ENCODE data around the gene ADAM22. TPM values are rescaled to one million over a fixed set of nuclear protein-coding genes. Genes with fewer than 3 reads are reported as not detected.

The ADAM22 gene
- total and polyA plus RNA-seq, 10 of the 15 experiments (the other 5 are each of a cell fraction or from before 2014, with no cell fraction given) = 1.4 to 24.5 (median 7.6) TPM

DNA sequence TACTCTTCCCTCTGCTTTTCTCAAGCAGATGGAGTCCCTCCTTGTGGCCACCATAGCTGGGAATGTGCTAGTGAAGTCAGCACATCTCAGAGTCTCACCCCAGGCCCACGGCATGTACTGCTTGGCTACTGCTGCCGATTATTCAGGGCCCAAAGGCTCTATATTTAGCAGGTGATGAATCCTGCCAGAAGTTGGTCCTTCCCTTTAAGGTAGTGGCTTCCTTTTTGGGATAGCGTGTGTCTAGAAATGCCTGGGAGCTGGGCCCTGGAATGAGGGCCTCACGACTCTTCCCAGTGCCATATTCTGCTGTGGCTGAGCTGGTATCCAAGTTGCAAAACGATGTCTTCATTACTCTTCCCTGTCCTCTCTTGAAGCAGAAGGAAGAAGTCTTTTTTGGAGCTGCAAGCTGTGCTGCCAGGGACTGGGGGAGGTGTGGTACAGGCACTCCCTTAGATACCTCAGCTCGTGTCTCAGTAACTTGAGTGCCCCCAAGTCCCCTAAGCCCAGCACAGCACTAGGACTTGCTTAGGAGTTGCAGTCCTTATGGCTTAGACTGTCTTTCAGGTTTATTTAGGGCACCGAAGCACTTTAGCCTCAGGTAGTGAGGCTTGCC is 100.1 kb downstream of the ADAM22 start:
- 78% methylated on average over 7 of the region's 7 CpGs for WGBS (ENCODE audit: insufficient coverage, insufficient replicate concordance, low lambda C conversion rate, missing lambda C conversion rate)
- Histone ChIP-seq H4K20me1 (ENCODE audit: control insufficient read depth, insufficient read depth) (no peaks in the 10 kb centered on the region), H3K27me3 (replicated peaks in 1 of 2; ENCODE audit: control insufficient read depth in 2 of 2, insufficient read depth in 2 of 2, low read length in 1 of 2) (no peaks in the 10 kb centered on the region), H2AFZ (ENCODE audit: control insufficient read depth, low read depth, low read length) (no peak overlapping the region), H3K36me3 (ENCODE audit: control insufficient read depth in 2 of 2, insufficient read depth in 2 of 2, low read length in 1 of 2) (no peaks in the 10 kb centered on the region; a peak in 2 of 4 replicates), H3K27ac (ENCODE audit: control insufficient read depth, insufficient read depth) (no peak overlapping the region), H3K4me3 (no peak overlapping the region), H3K4me1 (ENCODE audit: control insufficient read depth, insufficient read depth, low read length) (no peaks in the 10 kb centered on the region), H3K9me3 (replicated peaks; ENCODE audit: control insufficient read depth, insufficient read depth, low read length) (peaks cover 17% of the 10 kb centered on the region), H3K4me2 (ENCODE audit: control insufficient read depth, insufficient read depth) (no peak overlapping the region), H3K79me2 (ENCODE audit: control insufficient read depth, insufficient read depth, low read length) (no peaks in the 10 kb centered on the region), H3K9ac (ENCODE audit: control insufficient read depth, insufficient read depth, low read length) (no peak overlapping the region)
- TF ChIP-seq BCL11A (IDR thresholded peaks at IDR 0.05; ENCODE audit: low read depth, low read length) = no peak
- no peak for TF ChIP-seq SMC3 (IDR thresholded peaks at IDR 0.05; ENCODE audit: borderline replicate concordance, low read length)
- no peak for TF ChIP-seq POLR2AphosphoS5 (IDR thresholded peaks at IDR 0.05; ENCODE audit: low read length)
- TF ChIP-seq FOXK2 (IDR thresholded peaks at IDR 0.05) = no peak
- TF ChIP-seq SREBF1 (IDR thresholded peaks at IDR 0.05; ENCODE audit: low read length) = no peak
- TF ChIP-seq POLR2A (IDR thresholded peaks at IDR 0.05; ENCODE audit: low read depth, low read length) = no peak
- no peak for TF ChIP-seq MXI1 (IDR thresholded peaks at IDR 0.05; ENCODE audit: low read depth, low read length)
- TF ChIP-seq BMI1 (IDR thresholded peaks at IDR 0.05; ENCODE audit: borderline replicate concordance) = no peak
- no TSS peak for BruUV-seq (replicated peaks)
- DNase-seq (ENCODE audit: low read depth, low spot score) = no peak
- in situ Hi-C loops (cut with MboI) (no loop called here), intact Hi-C loops (cut with micrococcal nuclease; ENCODE audit: unreplicated experiment) (no loop called here)
- no peak for FAIRE-seq
- ChIA-PET RAD21 (ENCODE audit: unreplicated experiment) (no interaction called here), SMC1A (ENCODE audit: uncharacterized antibody, unreplicated experiment) (interaction anchor here (0.8 to 1.8 kb wide), 2 partner anchors 8 to 55 kb away, joined by 3 read pairs; no protein-coding TSS in a partner anchor), POLR2A (interaction anchor here (0.9 kb wide), 1 partner anchor 8 kb away, joined by 3 read pairs; no protein-coding TSS in a partner anchor), CTCF (interaction anchor here (0.8 kb wide), 1 partner anchor 8 kb away, joined by 4 read pairs; no protein-coding TSS in a partner anchor)
- no peak for ATAC-seq

DNA sequence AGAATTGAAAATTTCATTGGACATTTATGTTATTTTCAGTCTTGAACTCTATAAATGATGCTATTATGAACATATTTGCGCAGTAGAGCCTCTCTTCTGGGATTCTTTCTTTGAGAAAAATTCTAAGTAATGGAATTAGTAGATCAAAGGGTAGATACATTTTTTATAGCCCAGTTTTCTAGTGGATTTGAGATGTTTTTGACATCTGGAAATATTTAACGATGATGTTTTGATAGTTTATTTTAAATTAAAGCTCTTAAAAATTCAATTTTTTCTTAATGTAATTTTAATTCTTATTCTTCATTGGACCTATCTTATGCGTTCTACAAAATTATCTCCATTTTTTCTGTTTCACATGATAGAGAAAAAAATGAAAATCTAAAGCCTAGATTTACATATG is 103.0 kb downstream of the ADAM22 start:
- H3K9me3 ChIP-seq (replicated peaks; ENCODE audit: control insufficient read depth, insufficient read depth, low read length) = peaks cover 4% of the 10 kb centered on the region; the same call in 1 of the 3 replicates
- H3K4me3 ChIP-seq = no peak overlapping the region
- ChIA-PET CTCF (interaction anchor here (1.0 to 1.4 kb wide), 3 partner anchors 70 to 103 kb away, joined by 3 read pairs; partner anchors contain the start of gene ADAM22), POLR2A (interaction anchor here (1.6 kb wide), 1 partner anchor 93 kb away, joined by 4 read pairs; no protein-coding TSS in a partner anchor), SMC1A (ENCODE audit: uncharacterized antibody, unreplicated experiment) (interaction anchor here (0.9 to 1.6 kb wide), 7 partner anchors 9 to 110 kb away, joined by 3 to 7 read pairs (median 4); no protein-coding TSS in a partner anchor), RAD21 (ENCODE audit: unreplicated experiment) (interaction anchor here (0.7 kb wide), 1 partner anchor 10 kb away, joined by 3 read pairs; no protein-coding TSS in a partner anchor)
- H3K9ac ChIP-seq (ENCODE audit: control insufficient read depth, insufficient read depth, low read length) = no peak overlapping the region
- H4K20me1 ChIP-seq (ENCODE audit: control insufficient read depth, insufficient read depth) = no peaks in the 10 kb centered on the region
- H3K27me3 ChIP-seq (replicated peaks in 1 of 2; ENCODE audit: control insufficient read depth in 2 of 2, insufficient read depth in 2 of 2, low read length in 1 of 2) = no peaks in the 10 kb centered on the region
- no TSS peak for BruUV-seq (replicated peaks)
- ATAC-seq (no peak), FAIRE-seq (no peak), DNase-seq (ENCODE audit: low read depth, low spot score) (no peak)
- no peaks in the 10 kb centered on the region for H3K79me2 ChIP-seq (ENCODE audit: control insufficient read depth, insufficient read depth, low read length)
- no peaks in the 10 kb centered on the region for H3K4me1 ChIP-seq (ENCODE audit: control insufficient read depth, insufficient read depth, low read length)
- WGBS (ENCODE audit: insufficient coverage, insufficient replicate concordance, low lambda C conversion rate, missing lambda C conversion rate) = 67% methylated on average over 3 of the region's 3 CpGs
- H3K4me2 ChIP-seq (ENCODE audit: control insufficient read depth, insufficient read depth) = no peak overlapping the region
- no peak overlapping the region for H3K27ac ChIP-seq (ENCODE audit: control insufficient read depth, insufficient read depth)
- H3K36me3 ChIP-seq (ENCODE audit: control insufficient read depth in 2 of 2, insufficient read depth in 2 of 2, low read length in 1 of 2) = no peaks in the 10 kb centered on the region; a peak in 2 of 4 replicates
- intact Hi-C loops (cut with micrococcal nuclease; ENCODE audit: unreplicated experiment) (no loop called here), in situ Hi-C loops (cut with MboI) (no loop called here)
- no peak overlapping the region for H2AFZ ChIP-seq (ENCODE audit: control insufficient read depth, low read depth, low read length)
- TF ChIP-seq RCOR1 (conservative IDR thresholded peaks at IDR 0.05; ENCODE audit: low read depth, low read length) (no peak), SIX5 (IDR thresholded peaks at IDR 0.05; ENCODE audit: low read depth, low read length, severe bottlenecking) (no peak), NBN (IDR thresholded peaks at IDR 0.05) (no peak), KDM1A (IDR thresholded peaks at IDR 0.05; ENCODE audit: borderline replicate concordance) (no peak), RFX5 (IDR thresholded peaks at IDR 0.05; ENCODE audit: low read depth, low read length) (no peak), SREBF2 (IDR thresholded peaks at IDR 0.05; ENCODE audit: low read length) (no peak), DPF2 (IDR thresholded peaks at IDR 0.05) (no peak), FOXM1 (IDR thresholded peaks at IDR 0.05; ENCODE audit: low read depth, low read length) (no peak), YBX1 (IDR thresholded peaks at IDR 0.05) (no peak), STAT3 (IDR thresholded peaks at IDR 0.05; ENCODE audit: low read depth, low read length) (no peak)
- TF ChIP-seq, protein P1, sequence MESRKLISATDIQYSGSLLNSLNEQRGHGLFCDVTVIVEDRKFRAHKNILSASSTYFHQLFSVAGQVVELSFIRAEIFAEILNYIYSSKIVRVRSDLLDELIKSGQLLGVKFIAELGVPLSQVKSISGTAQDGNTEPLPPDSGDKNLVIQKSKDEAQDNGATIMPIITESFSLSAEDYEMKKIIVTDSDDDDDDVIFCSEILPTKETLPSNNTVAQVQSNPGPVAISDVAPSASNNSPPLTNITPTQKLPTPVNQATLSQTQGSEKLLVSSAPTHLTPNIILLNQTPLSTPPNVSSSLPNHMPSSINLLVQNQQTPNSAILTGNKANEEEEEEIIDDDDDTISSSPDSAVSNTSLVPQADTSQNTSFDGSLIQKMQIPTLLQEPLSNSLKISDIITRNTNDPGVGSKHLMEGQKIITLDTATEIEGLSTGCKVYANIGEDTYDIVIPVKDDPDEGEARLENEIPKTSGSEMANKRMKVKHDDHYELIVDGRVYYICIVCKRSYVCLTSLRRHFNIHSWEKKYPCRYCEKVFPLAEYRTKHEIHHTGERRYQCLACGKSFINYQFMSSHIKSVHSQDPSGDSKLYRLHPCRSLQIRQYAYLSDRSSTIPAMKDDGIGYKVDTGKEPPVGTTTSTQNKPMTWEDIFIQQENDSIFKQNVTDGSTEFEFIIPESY (IDR thresholded peaks at IDR 0.05) = no peak

Data from GM12878 (cell line).